Thyroid gland (tissue), 4 donors: Measurements from ENCODE around the gene PLCB4.

Source experiments
- CTCF ChIP-seq, 6 experiments: fragments of 200-600 bp in 3 of 6; fragments of 450-650 bp in 3 of 6; sonication (generic) in 3 of 6; IDR thresholded peaks; one replicate each; pipeline ENCODE4 v1.5.1; 2016 to 2019; ENCODE audit warnings: antibody characterized with exemption in 6 of 6, mild to moderate bottlenecking in 2 of 6, inconsistent platforms in 1 of 6, moderate library complexity in 1 of 6
- POLR2A ChIP-seq, 2 donors: fragments of 450-650 bp; IDR thresholded peaks; one replicate each; pipeline ENCODE4 v1.6.1; 2017; ENCODE audit warnings: antibody characterized with exemption in 2 of 2, mild to moderate bottlenecking in 2 of 2, moderate library complexity in 1 of 2

- TF ChIP-seq POLR2A (IDR thresholded peaks at IDR 0.05) = no peak
- TF ChIP-seq CTCF (IDR thresholded peaks at IDR 0.05) = no peak
Measured at GRCh38 chr20:9093218-9093957, 24.5 kb downstream of the PLCB4 start.
